DND-41 (cell line): ENCODE results near the gene POC1A.
A peak's percentile ranks its signal among the peaks of the same experiment; 100 is the strongest.

ENCODE experiments used
- CTCF ChIP-seq: IDR thresholded peaks from 2 replicates; pipeline ENCODE4 v1.5.1; 2012; ENCODE audit warnings: borderline replicate concordance, low read length, moderate library complexity, mild to moderate bottlenecking; ENCODE audit not compliant: poor library complexity, severe bottlenecking; ENCODE audit errors: extremely low read depth
- EZH2 ChIP-seq: IDR thresholded peaks from 3 replicates; pipeline ENCODE4 v1.6.1; 2012; ENCODE audit warnings: borderline replicate concordance, low read depth, mild to moderate bottlenecking, moderate library complexity, low read length, inconsistent platforms; ENCODE audit not compliant: severe bottlenecking

DNA sequence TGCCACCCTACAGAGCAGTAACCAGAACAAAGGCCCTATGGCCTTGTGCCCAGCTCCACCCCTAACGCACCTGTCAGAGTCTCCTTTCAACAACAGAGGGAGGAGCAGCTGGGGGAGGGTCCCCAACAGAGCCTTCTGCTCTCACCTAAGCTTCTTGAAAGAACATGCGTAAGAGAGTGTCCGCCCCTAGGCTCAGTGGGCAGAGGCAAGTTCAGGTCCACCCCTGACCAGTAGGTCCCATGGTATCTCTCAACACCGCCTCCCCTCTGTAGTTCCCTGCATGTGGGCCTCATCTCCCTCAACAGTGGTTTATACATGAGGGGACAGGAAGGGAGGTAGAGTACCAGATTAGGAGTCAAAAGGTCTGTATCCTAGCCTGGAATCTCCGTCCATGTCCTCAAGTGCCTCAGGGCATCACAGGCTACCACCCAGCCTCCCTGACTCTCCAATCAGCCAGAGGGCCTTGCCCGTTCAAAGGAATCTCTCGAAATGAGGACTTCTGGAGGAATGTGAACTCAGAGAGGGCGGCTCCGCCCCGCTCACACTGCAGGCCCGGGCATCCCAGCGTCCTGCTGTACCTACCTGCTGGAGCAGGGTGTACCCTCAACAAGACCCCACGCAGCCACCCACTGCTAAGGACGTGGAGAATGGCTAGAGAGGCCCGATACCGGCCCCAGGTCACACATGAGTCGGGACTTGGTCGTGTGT lies 680 bp downstream of the POC1A start:
- TF ChIP-seq CTCF (peak; percentile 41), EZH2 (no peak)
